NT2/D1 (cell line): Measurements from ENCODE around the gene ARID1B.

Experiments
- SUZ12 ChIP-seq: IDR thresholded peaks from 2 replicates; pipeline ENCODE4 v1.6.1; 2011; ENCODE audit not compliant: insufficient read length, insufficient read depth; ENCODE audit errors: extremely low read depth
- YY1 ChIP-seq: IDR thresholded peaks from 2 replicates; pipeline ENCODE4 v1.6.1; 2011; ENCODE audit not compliant: insufficient read length, insufficient read depth
- ZNF274 ChIP-seq: IDR thresholded peaks from 2 replicates; pipeline ENCODE4 v1.6.1; 2011; ENCODE audit warnings: mild to moderate bottlenecking, low read depth, low read length

GRCh38 chr6:157255079-157255478, 477.9 kb downstream of the ARID1B start:
- TF ChIP-seq YY1 (no peak), ZNF274 (no peak), SUZ12 (no peak)
